ENCODE data around the gene DNAI2. TPM values are rescaled to one million over a fixed set of nuclear protein-coding genes. Genes with fewer than 3 reads are reported as not detected.
A peak's percentile ranks its signal among the peaks of the same experiment; 100 is the strongest.

Gene DNAI2
- polyA plus RNA-seq, 1 of the 3 experiments (the other 2 are of a cell fraction), result not detected

DNA sequence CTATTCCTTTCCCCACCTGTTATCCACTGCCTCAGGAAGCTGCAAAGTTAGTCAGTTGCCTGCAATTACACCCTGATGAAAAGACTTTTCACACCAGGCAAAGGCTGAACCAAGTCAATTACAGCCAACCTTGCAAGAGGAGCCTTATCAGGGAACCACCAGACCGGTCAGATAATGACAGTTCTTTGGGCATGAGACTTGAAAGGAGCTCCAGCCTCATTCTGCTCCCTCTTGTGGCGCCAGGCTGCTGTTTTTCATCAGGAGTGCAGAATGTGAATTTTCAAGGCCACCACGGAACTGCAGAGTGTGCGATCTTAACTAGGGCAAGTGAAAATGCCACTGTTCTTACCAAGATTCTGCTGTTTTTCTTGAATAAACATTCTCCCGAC is 22.5 kb downstream of the DNAI2 start (continued):
- TF ChIP-seq NRF1 (IDR thresholded peaks at IDR 0.05; ENCODE audit: low read depth, low read length) (no peak), GATA2 (CRISPR knock-in tag; IDR thresholded peaks at IDR 0.05) (peak; percentile 66), RAD21 (IDR thresholded peaks at IDR 0.05; ENCODE audit: low read length) (peak; percentile 76)

DNA sequence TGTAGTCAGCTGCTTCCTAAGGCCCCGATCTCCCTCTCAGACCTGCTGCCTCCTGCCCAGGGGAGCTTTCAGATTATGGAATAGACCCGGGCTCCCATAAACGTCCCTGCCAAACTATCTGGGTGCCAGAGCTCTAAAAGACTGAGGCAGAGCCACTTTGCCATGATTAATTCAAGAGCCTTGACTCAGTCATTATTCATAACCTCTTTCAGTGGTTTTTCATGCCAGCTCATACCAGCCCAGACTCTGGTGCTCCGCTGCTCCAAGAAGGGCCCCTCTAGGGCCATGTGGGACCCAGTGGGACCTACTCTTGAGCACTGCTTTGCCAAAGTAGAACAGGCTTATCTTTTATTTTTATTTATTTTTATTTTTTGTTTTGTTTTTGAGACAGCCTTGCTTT is 23.9 kb downstream of the DNAI2 start:
- WGBS (ENCODE audit: low lambda C conversion rate), result 23% methylated on average over 4 of the region's 4 CpGs
- POLR2A ChIA-PET, result interaction anchor here (0.6 kb wide), 1 partner anchor 88 kb away, joined by 3 read pairs; no protein-coding TSS in a partner anchor
- H3K9me3 ChIP-seq, result peaks cover 4% of the 10 kb centered on the region; the same call in 1 of the 2 replicates

GRCh38 chr17:74298778-74299177 is 24.7 kb downstream of the DNAI2 start:
- Histone ChIP-seq H3K9ac (no peak overlapping the region), H3K4me3 (ENCODE audit: low read depth in 2 of 2, low read length in 1 of 2) (no peak overlapping the region), H3K27me3 (ENCODE audit: insufficient read depth) (no peaks in the 10 kb centered on the region), H3K79me2 (ENCODE audit: insufficient read depth) (no peaks in the 10 kb centered on the region), H3F3A (replicated peaks; ENCODE audit: insufficient read depth) (no peaks in the 10 kb centered on the region), H3K9me3 (peaks cover 4% of the 10 kb centered on the region; the same call in 1 of the 2 replicates), H3K9me2 (no peaks in the 10 kb centered on the region), H4K20me1 (ENCODE audit: insufficient read depth) (no peaks in the 10 kb centered on the region), H3K4me2 (no peak overlapping the region), H3K27ac (ENCODE audit: low read depth in 2 of 2, low read length in 1 of 2) (no peak overlapping the region), H3K4me1 (ENCODE audit: control insufficient read depth in 1 of 2, insufficient read depth in 2 of 2, low read depth in 1 of 2, low read length in 1 of 2) (peaks cover 0 to 3% of the 10 kb centered on the region in 2 experiments; a peak in 1 of 4 replicates), H3K36me3 (replicated peaks in 1 of 2; ENCODE audit: control insufficient read depth in 1 of 2, insufficient read depth in 2 of 2, low read length in 1 of 2) (no peaks in the 10 kb centered on the region), H2AFZ (ENCODE audit: low read depth) (no peak overlapping the region)
- DNase-seq, result no peak
- WGBS (ENCODE audit: low lambda C conversion rate), result 54% methylated on average over 7 of the region's 7 CpGs
- ChIA-PET CTCF (interaction anchor here (0.5 to 7.8 kb wide), 17 partner anchors 10 to 235 kb away, joined by 3 to 93 read pairs (median 4); partner anchors contain the start of genes RPL38 and TTYH2), POLR2A (interaction anchor here (0.6 kb wide), 1 partner anchor 96 kb away, joined by 3 read pairs; the partner anchor contains the start of gene RPL38)
- TF ChIP-seq GATA2 (CRISPR knock-in tag; IDR thresholded peaks at IDR 0.05) (no peak), FOXM1 (IDR thresholded peaks at IDR 0.05; ENCODE audit: low read depth) (no peak), TCF12 (IDR thresholded peaks at IDR 0.05) (no peak), RXRA (IDR thresholded peaks at IDR 0.05; ENCODE audit: borderline replicate concordance, low read depth) (no peak), PBX3 (IDR thresholded peaks at IDR 0.05) (no peak), SIN3A (IDR thresholded peaks at IDR 0.05; ENCODE audit: borderline replicate concordance, low read depth, low read length) (no peak), MAX (IDR thresholded peaks at IDR 0.05; ENCODE audit: low read depth) (no peak), FOSL2 (IDR thresholded peaks at IDR 0.05; ENCODE audit: borderline replicate concordance, low read depth) (no peak), ELF1 (IDR thresholded peaks at IDR 0.05) (no peak), GABPA (IDR thresholded peaks at IDR 0.05; ENCODE audit: low read depth) (no peak), SMC3 (IDR thresholded peaks at IDR 0.05; ENCODE audit: low read depth, low read length) (no peak), RAD21 (IDR thresholded peaks at IDR 0.05; ENCODE audit: low read length) (no peak), EP300 (IDR thresholded peaks at IDR 0.05; ENCODE audit: borderline replicate concordance in 1 of 2, low read depth in 1 of 2, low read length in 1 of 2) (no peak), TEAD4 (IDR thresholded peaks at IDR 0.05; ENCODE audit: borderline replicate concordance, insufficient read depth) (no peak)
- TF ChIP-seq, protein P1, sequence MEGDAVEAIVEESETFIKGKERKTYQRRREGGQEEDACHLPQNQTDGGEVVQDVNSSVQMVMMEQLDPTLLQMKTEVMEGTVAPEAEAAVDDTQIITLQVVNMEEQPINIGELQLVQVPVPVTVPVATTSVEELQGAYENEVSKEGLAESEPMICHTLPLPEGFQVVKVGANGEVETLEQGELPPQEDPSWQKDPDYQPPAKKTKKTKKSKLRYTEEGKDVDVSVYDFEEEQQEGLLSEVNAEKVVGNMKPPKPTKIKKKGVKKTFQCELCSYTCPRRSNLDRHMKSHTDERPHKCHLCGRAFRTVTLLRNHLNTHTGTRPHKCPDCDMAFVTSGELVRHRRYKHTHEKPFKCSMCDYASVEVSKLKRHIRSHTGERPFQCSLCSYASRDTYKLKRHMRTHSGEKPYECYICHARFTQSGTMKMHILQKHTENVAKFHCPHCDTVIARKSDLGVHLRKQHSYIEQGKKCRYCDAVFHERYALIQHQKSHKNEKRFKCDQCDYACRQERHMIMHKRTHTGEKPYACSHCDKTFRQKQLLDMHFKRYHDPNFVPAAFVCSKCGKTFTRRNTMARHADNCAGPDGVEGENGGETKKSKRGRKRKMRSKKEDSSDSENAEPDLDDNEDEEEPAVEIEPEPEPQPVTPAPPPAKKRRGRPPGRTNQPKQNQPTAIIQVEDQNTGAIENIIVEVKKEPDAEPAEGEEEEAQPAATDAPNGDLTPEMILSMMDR (IDR thresholded peaks at IDR 0.05), result no peak
- TF ChIP-seq, protein P2, sequence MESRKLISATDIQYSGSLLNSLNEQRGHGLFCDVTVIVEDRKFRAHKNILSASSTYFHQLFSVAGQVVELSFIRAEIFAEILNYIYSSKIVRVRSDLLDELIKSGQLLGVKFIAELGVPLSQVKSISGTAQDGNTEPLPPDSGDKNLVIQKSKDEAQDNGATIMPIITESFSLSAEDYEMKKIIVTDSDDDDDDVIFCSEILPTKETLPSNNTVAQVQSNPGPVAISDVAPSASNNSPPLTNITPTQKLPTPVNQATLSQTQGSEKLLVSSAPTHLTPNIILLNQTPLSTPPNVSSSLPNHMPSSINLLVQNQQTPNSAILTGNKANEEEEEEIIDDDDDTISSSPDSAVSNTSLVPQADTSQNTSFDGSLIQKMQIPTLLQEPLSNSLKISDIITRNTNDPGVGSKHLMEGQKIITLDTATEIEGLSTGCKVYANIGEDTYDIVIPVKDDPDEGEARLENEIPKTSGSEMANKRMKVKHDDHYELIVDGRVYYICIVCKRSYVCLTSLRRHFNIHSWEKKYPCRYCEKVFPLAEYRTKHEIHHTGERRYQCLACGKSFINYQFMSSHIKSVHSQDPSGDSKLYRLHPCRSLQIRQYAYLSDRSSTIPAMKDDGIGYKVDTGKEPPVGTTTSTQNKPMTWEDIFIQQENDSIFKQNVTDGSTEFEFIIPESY (IDR thresholded peaks at IDR 0.05; ENCODE audit: borderline replicate concordance, low read depth), result no peak

More for the DNA sequence above, 23.9 kb downstream of the DNAI2 start:
- Histone ChIP-seq H3F3A (replicated peaks; ENCODE audit: insufficient read depth) (no peaks in the 10 kb centered on the region), H3K36me3 (replicated peaks in 1 of 2; ENCODE audit: control insufficient read depth in 1 of 2, insufficient read depth in 2 of 2, low read length in 1 of 2) (no peaks in the 10 kb centered on the region), H3K4me2 (no peak overlapping the region), H3K4me1 (ENCODE audit: control insufficient read depth in 1 of 2, insufficient read depth in 2 of 2, low read depth in 1 of 2, low read length in 1 of 2) (peaks cover 0 to 3% of the 10 kb centered on the region in 2 experiments; a peak in 1 of 4 replicates), H3K4me3 (ENCODE audit: low read depth in 2 of 2, low read length in 1 of 2) (no peak overlapping the region), H3K9ac (no peak overlapping the region), H3K79me2 (ENCODE audit: insufficient read depth) (no peaks in the 10 kb centered on the region), H2AFZ (ENCODE audit: low read depth) (no peak overlapping the region), H3K27me3 (ENCODE audit: insufficient read depth) (no peaks in the 10 kb centered on the region), H4K20me1 (ENCODE audit: insufficient read depth) (no peaks in the 10 kb centered on the region), H3K9me2 (no peaks in the 10 kb centered on the region), H3K27ac (ENCODE audit: low read depth in 2 of 2, low read length in 1 of 2) (no peak overlapping the region)
- no peak for TF ChIP-seq RCOR1 (IDR thresholded peaks at IDR 0.05; ENCODE audit: low read length)
- TF ChIP-seq MXI1 (IDR thresholded peaks at IDR 0.05; ENCODE audit: low read depth, low read length), result no peak
- no peak for TF ChIP-seq EP300 (IDR thresholded peaks at IDR 0.05; ENCODE audit: borderline replicate concordance in 1 of 2, low read depth in 1 of 2, low read length in 1 of 2)
- TF ChIP-seq YY1 (IDR thresholded peaks at IDR 0.05; ENCODE audit: low read depth), result no peak
- TF ChIP-seq NFIC (IDR thresholded peaks at IDR 0.05; ENCODE audit: borderline replicate concordance), result no peak
- TF ChIP-seq, protein P3, sequence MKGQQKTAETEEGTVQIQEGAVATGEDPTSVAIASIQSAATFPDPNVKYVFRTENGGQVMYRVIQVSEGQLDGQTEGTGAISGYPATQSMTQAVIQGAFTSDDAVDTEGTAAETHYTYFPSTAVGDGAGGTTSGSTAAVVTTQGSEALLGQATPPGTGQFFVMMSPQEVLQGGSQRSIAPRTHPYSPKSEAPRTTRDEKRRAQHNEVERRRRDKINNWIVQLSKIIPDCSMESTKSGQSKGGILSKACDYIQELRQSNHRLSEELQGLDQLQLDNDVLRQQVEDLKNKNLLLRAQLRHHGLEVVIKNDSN (IDR thresholded peaks at IDR 0.05; ENCODE audit: borderline replicate concordance, low read depth), result no peak
- DNase-seq, result no peak
- CTCF ChIA-PET, result interaction anchor here (0.7 to 7.8 kb wide), 16 partner anchors 12 to 235 kb away, joined by 3 to 93 read pairs (median 7); partner anchors contain the start of genes RPL38 and TTYH2

Measured in SK-N-SH (cell line).